Progenitor cell of endocrine pancreas (in vitro differentiated cells): ENCODE data around the gene CYP3A7. TPM values are rescaled to one million over a fixed set of nuclear protein-coding genes. Genes with fewer than 3 reads are reported as not detected.
"Not testable (repeated sequence)": the region's sequence is repeated elsewhere in the genome, so short reads cannot be mapped to it uniquely, and the experiment has no call there.

Source experiments
- DNase-seq: peaks from one replicate; pipeline ENCODE4 v3.0.0; 2021; ENCODE audit warnings: low spot score; ENCODE audit not compliant: unreplicated experiment
- H3K27ac Mint-ChIP-seq: 2 replicates; pipeline ENCODE4 v1.8.0; 2021; ENCODE audit warnings: mild to moderate bottlenecking, moderate library complexity, mixed read lengths
- H3K27me3 Mint-ChIP-seq: 2 replicates; pipeline ENCODE4 v1.8.0; 2021; ENCODE audit warnings: mixed read lengths
- H3K36me3 Mint-ChIP-seq: 2 replicates; pipeline ENCODE4 v1.8.0; 2022; ENCODE audit warnings: mixed read lengths; ENCODE audit not compliant: insufficient read depth
- H3K4me1 Mint-ChIP-seq: 2 replicates; pipeline ENCODE4 v1.8.0; 2021; ENCODE audit warnings: low read depth, mixed read lengths
- H3K4me3 Mint-ChIP-seq: 2 replicates; pipeline ENCODE4 v1.8.0; 2021; ENCODE audit warnings: low read depth, mild to moderate bottlenecking, moderate library complexity, mixed read lengths
- H3K9me3 Mint-ChIP-seq: 2 replicates; pipeline ENCODE4 v1.8.0; 2021; ENCODE audit warnings: low read depth, mixed read lengths
- total RNA-seq: library from RNA; stranded (reverse); gene quantifications from 2 replicates; pipeline ENCODE4 v1.2.1, GENCODE V29; 2021
- TF ChIP-seq, protein P1 (sequence below): fragments of 200-600 bp; sonication (generic); IDR thresholded peaks from one replicate; pipeline ENCODE4 v1.5.0; 2021; ENCODE audit warnings: antibody characterized with exemption, mild to moderate bottlenecking; ENCODE audit not compliant: unreplicated experiment

Gene CYP3A7
- total RNA-seq, 1 donor from 2014 or later = not detected

DNA sequence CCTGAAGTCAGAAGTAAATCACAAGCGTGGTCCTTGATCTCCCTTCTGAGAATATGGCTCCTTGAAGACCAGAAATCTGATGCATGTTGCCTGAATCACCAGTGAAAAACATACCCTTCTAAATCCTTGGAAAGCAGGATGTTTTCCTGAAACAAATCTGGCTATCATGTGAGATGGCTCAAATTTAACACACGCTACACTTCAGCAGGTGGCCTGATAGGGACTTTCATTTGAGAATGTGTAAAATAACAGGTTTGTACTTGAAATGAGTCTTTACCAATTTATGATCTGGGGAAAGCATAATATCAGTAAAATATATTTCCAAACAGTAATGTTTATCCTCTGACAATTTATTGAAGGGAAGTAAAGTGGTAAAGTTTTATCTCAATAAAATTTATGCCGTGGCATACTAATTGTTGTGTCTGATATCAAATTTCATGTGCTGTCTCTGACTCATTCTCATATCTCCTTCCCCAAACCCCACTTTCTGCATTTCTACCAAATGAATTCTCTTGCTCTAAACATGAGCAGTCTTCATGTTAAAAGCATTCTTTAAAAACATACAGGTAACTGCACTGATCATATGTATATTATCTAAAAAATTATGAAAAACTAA lies 31.6 kb upstream of the CYP3A7 start:
- Mint-ChIP-seq H3K27ac (no peak overlapping the region), H3K9me3 (no peaks in the 10 kb centered on the region), H3K4me1 (no peaks in the 10 kb centered on the region), H3K27me3 (no peaks in the 10 kb centered on the region), H3K4me3 (no peak overlapping the region), H3K36me3 (no peaks in the 10 kb centered on the region)
- TF ChIP-seq, protein P1, sequence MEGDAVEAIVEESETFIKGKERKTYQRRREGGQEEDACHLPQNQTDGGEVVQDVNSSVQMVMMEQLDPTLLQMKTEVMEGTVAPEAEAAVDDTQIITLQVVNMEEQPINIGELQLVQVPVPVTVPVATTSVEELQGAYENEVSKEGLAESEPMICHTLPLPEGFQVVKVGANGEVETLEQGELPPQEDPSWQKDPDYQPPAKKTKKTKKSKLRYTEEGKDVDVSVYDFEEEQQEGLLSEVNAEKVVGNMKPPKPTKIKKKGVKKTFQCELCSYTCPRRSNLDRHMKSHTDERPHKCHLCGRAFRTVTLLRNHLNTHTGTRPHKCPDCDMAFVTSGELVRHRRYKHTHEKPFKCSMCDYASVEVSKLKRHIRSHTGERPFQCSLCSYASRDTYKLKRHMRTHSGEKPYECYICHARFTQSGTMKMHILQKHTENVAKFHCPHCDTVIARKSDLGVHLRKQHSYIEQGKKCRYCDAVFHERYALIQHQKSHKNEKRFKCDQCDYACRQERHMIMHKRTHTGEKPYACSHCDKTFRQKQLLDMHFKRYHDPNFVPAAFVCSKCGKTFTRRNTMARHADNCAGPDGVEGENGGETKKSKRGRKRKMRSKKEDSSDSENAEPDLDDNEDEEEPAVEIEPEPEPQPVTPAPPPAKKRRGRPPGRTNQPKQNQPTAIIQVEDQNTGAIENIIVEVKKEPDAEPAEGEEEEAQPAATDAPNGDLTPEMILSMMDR = no peak
- DNase-seq = no peak

DNA sequence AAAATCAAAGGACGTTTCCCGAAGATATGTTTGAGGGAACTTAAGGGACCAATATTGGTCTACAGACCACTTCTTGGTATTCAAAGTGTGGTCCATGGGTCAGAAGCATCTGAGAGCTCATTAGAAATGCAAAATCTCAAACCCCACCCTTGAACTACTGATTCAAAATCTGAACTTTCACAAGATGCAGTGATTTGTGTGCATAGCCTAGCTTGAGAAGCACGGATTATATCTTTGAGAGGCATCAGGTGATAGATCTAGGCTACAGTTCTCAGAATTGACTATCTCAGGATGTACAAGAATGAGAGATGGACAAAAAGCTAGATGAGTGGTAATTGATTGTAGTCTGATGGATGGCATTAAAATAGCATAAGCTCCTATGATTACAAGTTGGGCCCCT lies 29.5 kb upstream of the CYP3A7 start:
- Mint-ChIP-seq H3K4me1 (no peaks in the 10 kb centered on the region), H3K4me3 (no peak overlapping the region)
- TF ChIP-seq, protein P1 = no peak

DNA sequence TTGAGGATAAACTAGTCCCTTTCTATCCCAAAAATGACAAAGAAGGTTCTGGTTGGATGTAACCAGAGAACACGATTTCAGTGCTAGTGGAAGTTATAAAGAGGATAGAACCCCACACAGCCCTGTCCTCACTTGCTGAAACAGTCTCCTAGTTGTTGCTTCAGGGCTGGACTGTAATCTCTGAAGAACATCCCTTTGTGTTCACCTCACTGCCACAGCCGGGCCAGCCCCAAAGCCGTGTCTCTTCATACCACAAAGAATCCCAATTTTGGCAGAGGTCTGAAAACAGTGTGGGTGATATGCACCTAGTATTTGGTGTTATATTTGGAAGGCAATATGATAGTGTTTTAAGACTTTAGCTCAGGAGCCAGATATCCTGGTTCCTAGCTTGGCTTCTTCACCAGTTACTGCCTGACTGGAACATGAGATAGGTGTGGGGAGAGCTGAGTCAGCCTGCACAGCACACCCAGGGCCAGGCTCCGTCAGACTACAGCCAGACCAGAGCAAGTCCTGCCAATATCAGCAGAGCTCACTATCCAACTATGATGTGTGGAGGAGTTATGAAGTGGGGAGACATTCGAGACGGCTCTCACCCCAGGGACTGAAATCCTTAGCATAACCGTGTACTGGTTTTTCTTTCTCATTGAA lies 27.8 kb upstream of the CYP3A7 start:
- TF ChIP-seq, protein P1 = no peak
- no peaks in the 10 kb centered on the region for H3K27me3 Mint-ChIP-seq
- H3K27ac Mint-ChIP-seq = no peak overlapping the region

More for the DNA sequence above, 29.5 kb upstream of the CYP3A7 start:
- DNase-seq = no peak
- no peak overlapping the region for H3K27ac Mint-ChIP-seq
- no peaks in the 10 kb centered on the region for H3K36me3 Mint-ChIP-seq
- H3K27me3 Mint-ChIP-seq = no peaks in the 10 kb centered on the region
- no peaks in the 10 kb centered on the region for H3K9me3 Mint-ChIP-seq

DNA sequence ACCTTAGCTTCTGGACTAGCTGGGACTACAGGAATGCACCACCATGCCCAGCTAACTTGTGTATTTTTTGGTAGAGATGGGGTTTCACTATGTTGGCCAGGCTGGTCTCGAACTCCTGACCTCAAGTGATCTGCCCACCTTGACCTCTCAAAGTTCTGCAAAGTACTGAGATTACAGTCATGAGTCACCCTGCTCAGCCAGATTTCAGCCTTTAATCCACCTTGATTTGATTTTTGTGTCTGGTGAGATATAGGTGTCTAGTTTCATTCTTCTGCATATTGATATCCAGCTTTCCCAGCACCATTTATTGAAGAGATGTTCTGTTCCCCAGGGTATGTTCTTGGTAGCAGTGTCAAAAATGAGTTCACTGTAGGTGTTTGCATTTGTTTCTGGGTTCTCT lies 20.1 kb upstream of the CYP3A7 start:
- H3K4me1 Mint-ChIP-seq = peaks cover 9% of the 10 kb centered on the region
- no peak for DNase-seq
- H3K36me3 Mint-ChIP-seq = no peaks in the 10 kb centered on the region
- no peak overlapping the region for H3K4me3 Mint-ChIP-seq
- TF ChIP-seq, protein P1 = no peak
- no peaks in the 10 kb centered on the region for H3K27me3 Mint-ChIP-seq
- H3K9me3 Mint-ChIP-seq = peaks cover 3% of the 10 kb centered on the region
- H3K27ac Mint-ChIP-seq = no peak overlapping the region

More for the DNA sequence above, 27.8 kb upstream of the CYP3A7 start:
- H3K4me3 Mint-ChIP-seq = no peak overlapping the region
- no peaks in the 10 kb centered on the region for H3K36me3 Mint-ChIP-seq
- no peaks in the 10 kb centered on the region for H3K4me1 Mint-ChIP-seq
- no peaks in the 10 kb centered on the region for H3K9me3 Mint-ChIP-seq
- no peak for DNase-seq

DNA sequence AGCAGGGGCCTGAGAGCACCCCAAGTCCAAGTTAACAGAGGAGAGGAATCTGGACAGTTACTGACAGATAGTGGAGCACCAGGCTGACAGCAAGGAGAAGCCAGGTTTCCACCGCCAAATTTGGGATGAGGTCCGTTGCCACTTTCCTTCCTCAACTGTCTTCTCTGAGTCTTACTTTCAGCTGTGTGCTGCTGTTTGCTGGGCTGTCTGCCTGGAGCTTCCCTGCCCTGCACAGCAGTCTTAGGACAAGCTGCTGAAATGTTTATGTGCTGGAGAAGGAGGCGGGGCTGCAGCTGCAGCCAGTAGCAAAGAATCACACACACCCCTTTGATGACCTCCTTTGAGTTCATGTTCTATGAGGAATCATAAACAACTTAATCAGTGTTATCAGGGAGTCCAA lies 17.4 kb upstream of the CYP3A7 start:
- peaks cover 9% of the 10 kb centered on the region for H3K4me1 Mint-ChIP-seq
- H3K9me3 Mint-ChIP-seq = peaks cover 3% of the 10 kb centered on the region
- TF ChIP-seq, protein P1 = no peak
- H3K36me3 Mint-ChIP-seq = no peaks in the 10 kb centered on the region
- H3K4me3 Mint-ChIP-seq = no peak overlapping the region
- H3K27ac Mint-ChIP-seq = no peak overlapping the region
- H3K27me3 Mint-ChIP-seq = no peaks in the 10 kb centered on the region
- no peak for DNase-seq

DNA sequence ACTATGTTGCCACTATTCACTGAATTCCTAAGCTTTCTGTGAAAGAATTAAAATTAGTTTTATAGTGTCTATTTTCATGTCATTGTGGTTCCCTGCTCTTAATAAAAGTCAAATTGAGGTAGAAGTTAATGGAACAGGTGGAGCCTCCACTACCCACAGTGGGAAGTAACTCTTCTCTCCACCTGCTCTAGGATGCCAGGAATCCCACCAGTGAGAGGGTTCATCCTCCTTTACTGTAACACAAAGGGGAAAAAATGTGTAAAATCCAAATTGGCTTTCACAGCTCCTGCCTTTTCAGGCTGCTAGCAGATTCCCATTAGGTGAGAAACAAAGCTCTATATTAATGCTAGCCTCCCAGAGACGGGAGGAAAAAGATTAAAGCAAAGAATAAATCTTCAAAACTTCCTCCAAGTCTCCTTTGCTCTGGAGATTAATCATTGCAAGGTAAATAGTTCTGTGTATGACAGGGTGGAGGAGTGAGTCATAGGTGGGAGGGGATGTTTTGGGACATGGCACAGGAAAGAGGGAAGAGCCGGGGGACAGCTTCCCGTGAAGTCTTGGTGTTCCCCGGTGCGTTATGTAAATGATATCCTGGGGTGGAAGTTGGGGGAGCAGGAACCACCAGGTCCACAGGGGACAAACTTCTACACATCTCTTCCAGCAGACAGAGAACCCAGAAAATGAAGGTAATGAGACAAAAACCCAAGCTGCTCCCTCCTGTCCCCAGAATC lies 16.5 kb upstream of the CYP3A7 start:
- not testable (repeated sequence) for H3K27ac Mint-ChIP-seq, H3K9me3 Mint-ChIP-seq, H3K4me1 Mint-ChIP-seq, H3K36me3 Mint-ChIP-seq, H3K27me3 Mint-ChIP-seq, H3K4me3 Mint-ChIP-seq, DNase-seq
